Sigmoid colon (tissue), 7 donors: Measurements from ENCODE around the gene CRISPLD2. TPM values are rescaled to one million over a fixed set of nuclear protein-coding genes. Genes with fewer than 3 reads are reported as not detected.

ENCODE experiments used
- DNase-seq: peaks from one replicate; pipeline ENCODE4 v3.0.0-alpha.2; 2019
- H3K27ac ChIP-seq, 4 donors: fragments of 200-600 bp; sonication (generic); one replicate each; pipeline ENCODE4 v1.5.1; 2016 to 2019; ENCODE audit warnings: mild to moderate bottlenecking in 1 of 4
- H3K27me3 ChIP-seq, 3 donors: fragments of 200-600 bp; sonication (generic); one replicate each; pipeline ENCODE4 v1.5.1; 2019; ENCODE audit warnings: mild to moderate bottlenecking in 1 of 3
- H3K36me3 ChIP-seq, 4 donors: fragments of 200-600 bp; sonication (generic); one replicate each; pipeline ENCODE4 v1.5.1; 2016 to 2019
- H3K4me1 ChIP-seq, 4 donors: fragments of 200-600 bp; sonication (generic); one replicate each; pipeline ENCODE4 v1.5.1; 2017 to 2019
- H3K4me3 ChIP-seq, 4 donors: fragments of 200-600 bp; sonication (generic); one replicate each; pipeline ENCODE4 v1.5.1; 2017 to 2019; ENCODE audit warnings: mild to moderate bottlenecking in 2 of 4, moderate library complexity in 1 of 4
- H3K9me3 ChIP-seq, 4 donors: fragments of 200-600 bp in 3 of 4; sonication (generic) in 3 of 4; one replicate each; pipeline versions ENCODE4 v1.5.1 to v1.6.1; 2013 to 2019
- CTCF ChIP-seq, 4 experiments: fragments of 450-650 bp in 3 of 4; fragments of 200-600 bp in 1 of 4; IDR thresholded peaks; one replicate each; pipeline ENCODE4 v1.5.1; 2016 to 2019; ENCODE audit warnings: antibody characterized with exemption in 4 of 4, mild to moderate bottlenecking in 3 of 4, moderate library complexity in 2 of 4
- EP300 ChIP-seq, 4 donors: sonication (generic); formaldehyde crosslinking; IDR thresholded peaks; one replicate each; pipeline ENCODE4 v1.6.1; 2017; ENCODE audit warnings: antibody characterized with exemption in 4 of 4
- POLR2A ChIP-seq, 2 donors: fragments of 450-650 bp; IDR thresholded peaks; one replicate each; pipeline ENCODE4 v1.6.1; 2016; ENCODE audit warnings: antibody characterized with exemption in 2 of 2, mild to moderate bottlenecking in 2 of 2, moderate library complexity in 2 of 2
- POLR2AphosphoS5 ChIP-seq, 4 donors: sonication (generic); formaldehyde crosslinking; IDR thresholded peaks; one replicate each; pipeline ENCODE4 v1.6.1; 2017; ENCODE audit warnings: antibody characterized with exemption in 4 of 4
- WGBS, 2 donors: extraction: QIAGEN DNeasy Blood & Tissue Kit; methylation state at CpG; one replicate each; pipeline ENCODE4 v1.1.7; 2013; 5-methylcytosine and 5-hydroxymethylcytosine counted together
- intact Hi-C: fragments of 100-400 bp; cut with DNase I; formaldehyde crosslinking; loops from one replicate; pipeline ENCODE4 v1.15.1; 2023
- polyA plus RNA-seq, 3 donors: library from polyadenylated mRNA; stranded (reverse); fragments of 200-250 nt; gene quantifications; one replicate each; pipeline ENCODE4 v1.2.3, GENCODE V29; 2013
- total RNA-seq, 4 donors: library from RNA; depleted of rRNA; stranded (reverse); fragments of >200 nt; gene quantifications; one replicate each; pipeline ENCODE4 v1.1.0, GENCODE V29; 2016
- donor health status: healthy with polysubstance abuse.
- donor health status: Bipolar disorder and iron deficiency.
- donor health status: healthy.

CRISPLD2 gene
- total and polyA plus RNA-seq, 7 donors: 3.0 to 545 (median 140) TPM

- 77 to 88% methylated on average over 6 of the region's 6 CpGs for WGBS, 2 donors
- H3K36me3 ChIP-seq: peaks cover 23 to 95% (median 65%) of the 10 kb centered on the region in 4 donors
Measured at GRCh38 chr16:84875846-84876245, 56.1 kb downstream of the CRISPLD2 start.

GRCh38 chr16:84876873-84877606 is 57.3 kb downstream of the CRISPLD2 start:
- Histone ChIP-seq H3K4me3 (no peak overlapping the region), H3K4me1 (peaks cover 0 to 14% (median 8%) of the 10 kb centered on the region in 4 donors), H3K9me3 (no peaks in the 10 kb centered on the region), H3K27me3 (no peaks in the 10 kb centered on the region), H3K36me3 (peaks cover 26 to 98% (median 67%) of the 10 kb centered on the region in 4 donors), H3K27ac (no peak overlapping the region)
- peak in 1 of 4 donors; percentile 39 for TF ChIP-seq POLR2AphosphoS5 (IDR thresholded peaks at IDR 0.05)
- TF ChIP-seq EP300 (IDR thresholded peaks at IDR 0.05): no peak
- 79 to 85% methylated on average over 13 of the region's 13 CpGs for WGBS, 2 donors
- DNase-seq: no peak
- intact Hi-C loops: no loop called here

More at GRCh38 chr16:84875846-84876245, 56.1 kb downstream of the CRISPLD2 start:
- TF ChIP-seq EP300 (IDR thresholded peaks at IDR 0.05) (no peak), CTCF (IDR thresholded peaks at IDR 0.05) (no peak), POLR2A (IDR thresholded peaks at IDR 0.05) (no peak), POLR2AphosphoS5 (IDR thresholded peaks at IDR 0.05) (no peak)
- DNase-seq: no peak
- Histone ChIP-seq H3K9me3 (no peaks in the 10 kb centered on the region), H3K4me1 (peaks cover 0 to 4% (median under 1%) of the 10 kb centered on the region in 4 donors), H3K27ac (no peak overlapping the region), H3K27me3 (no peaks in the 10 kb centered on the region), H3K4me3 (no peak overlapping the region)
- intact Hi-C loops: no loop called here

- Histone ChIP-seq H3K4me3 (no peak overlapping the region), H3K27ac (peak overlapping the region in 1 of 4 donors; percentile 17), H3K27me3 (no peaks in the 10 kb centered on the region), H3K36me3 (peaks cover 18 to 98% (median 59%) of the 10 kb centered on the region in 4 donors), H3K9me3 (no peaks in the 10 kb centered on the region), H3K4me1 (peaks cover 0 to 14% (median 9%) of the 10 kb centered on the region in 4 donors)
- intact Hi-C loops: no loop called here
- 96% methylated on average over 5 of the region's 5 CpGs for WGBS, 2 donors
- no peak for DNase-seq
- TF ChIP-seq POLR2AphosphoS5 (IDR thresholded peaks at IDR 0.05) (no peak), CTCF (IDR thresholded peaks at IDR 0.05) (no peak), POLR2A (IDR thresholded peaks at IDR 0.05) (no peak), EP300 (IDR thresholded peaks at IDR 0.05) (no peak)
Measured at GRCh38 chr16:84878770-84879169, 59.0 kb downstream of the CRISPLD2 start.

GRCh38 chr16:84879569-84880487 is 60.0 kb downstream of the CRISPLD2 start:
- TF ChIP-seq EP300 (IDR thresholded peaks at IDR 0.05) (no peak), POLR2AphosphoS5 (IDR thresholded peaks at IDR 0.05) (peak in 2 of 4 donors; percentile 1 to 4), POLR2A (IDR thresholded peaks at IDR 0.05) (no peak)
- Histone ChIP-seq H3K27ac (no peak overlapping the region), H3K4me3 (no peak overlapping the region), H3K36me3 (peaks cover 13 to 98% (median 60%) of the 10 kb centered on the region in 4 donors), H3K9me3 (no peaks in the 10 kb centered on the region), H3K4me1 (peaks cover 0 to 22% (median 10%) of the 10 kb centered on the region in 4 donors), H3K27me3 (no peaks in the 10 kb centered on the region)
- DNase-seq: no peak
- intact Hi-C loops: no loop called here
- 82 to 85% methylated on average over 11 of the region's 11 CpGs for WGBS, 2 donors

GRCh38 chr16:84881702-84882521 is 62.1 kb downstream of the CRISPLD2 start:
- H3K27me3 ChIP-seq: no peaks in the 10 kb centered on the region
- H3K4me1 ChIP-seq: peaks cover 0 to 22% (median 10%) of the 10 kb centered on the region in 4 donors
- H3K27ac ChIP-seq: peak overlapping the region in 3 of 4 donors; percentile 25 to 74 (median 61)
- DNase-seq: no peak
- 84 to 89% methylated on average over 8 of the region's 8 CpGs for WGBS, 2 donors
- no peak overlapping the region for H3K4me3 ChIP-seq
- intact Hi-C loops: no loop called here
- no peaks in the 10 kb centered on the region for H3K9me3 ChIP-seq
- H3K36me3 ChIP-seq: peaks cover 12 to 98% (median 60%) of the 10 kb centered on the region in 4 donors
- TF ChIP-seq POLR2AphosphoS5 (IDR thresholded peaks at IDR 0.05) (peak in 3 of 4 donors; percentile 39 to 72 (median 58)), CTCF (IDR thresholded peaks at IDR 0.05) (no peak), POLR2A (IDR thresholded peaks at IDR 0.05) (no peak), EP300 (IDR thresholded peaks at IDR 0.05) (no peak)
